ENCODE data around the gene ATL1. TPM values are rescaled to one million over a fixed set of nuclear protein-coding genes. Genes with fewer than 3 reads are reported as not detected.

Gene ATL1
- total RNA-seq, 1 donor from 2014 or later: 5.9 TPM

GRCh38 chr14:50599700-50600444 lies 39.9 kb downstream of the ATL1 start:
- intact Hi-C loops (cut with DNase I): loop anchor here (10.0 kb wide), 1 partner anchor 175 kb away; no protein-coding TSS in a partner anchor
- H3K36me3 ChIP-seq: no peaks in the 10 kb centered on the region
- DNase-seq (no peak), ATAC-seq (peak; percentile 68)
- no peaks in the 10 kb centered on the region for H3K4me1 ChIP-seq
- no peak overlapping the region for H3K27ac ChIP-seq
- no peak overlapping the region for H3K4me3 ChIP-seq
- TF ChIP-seq, protein P1, sequence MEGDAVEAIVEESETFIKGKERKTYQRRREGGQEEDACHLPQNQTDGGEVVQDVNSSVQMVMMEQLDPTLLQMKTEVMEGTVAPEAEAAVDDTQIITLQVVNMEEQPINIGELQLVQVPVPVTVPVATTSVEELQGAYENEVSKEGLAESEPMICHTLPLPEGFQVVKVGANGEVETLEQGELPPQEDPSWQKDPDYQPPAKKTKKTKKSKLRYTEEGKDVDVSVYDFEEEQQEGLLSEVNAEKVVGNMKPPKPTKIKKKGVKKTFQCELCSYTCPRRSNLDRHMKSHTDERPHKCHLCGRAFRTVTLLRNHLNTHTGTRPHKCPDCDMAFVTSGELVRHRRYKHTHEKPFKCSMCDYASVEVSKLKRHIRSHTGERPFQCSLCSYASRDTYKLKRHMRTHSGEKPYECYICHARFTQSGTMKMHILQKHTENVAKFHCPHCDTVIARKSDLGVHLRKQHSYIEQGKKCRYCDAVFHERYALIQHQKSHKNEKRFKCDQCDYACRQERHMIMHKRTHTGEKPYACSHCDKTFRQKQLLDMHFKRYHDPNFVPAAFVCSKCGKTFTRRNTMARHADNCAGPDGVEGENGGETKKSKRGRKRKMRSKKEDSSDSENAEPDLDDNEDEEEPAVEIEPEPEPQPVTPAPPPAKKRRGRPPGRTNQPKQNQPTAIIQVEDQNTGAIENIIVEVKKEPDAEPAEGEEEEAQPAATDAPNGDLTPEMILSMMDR (IDR thresholded peaks at IDR 0.05): peak; percentile 53
- no peaks in the 10 kb centered on the region for H3K27me3 ChIP-seq
- H3K9me3 ChIP-seq: no peaks in the 10 kb centered on the region

DNA sequence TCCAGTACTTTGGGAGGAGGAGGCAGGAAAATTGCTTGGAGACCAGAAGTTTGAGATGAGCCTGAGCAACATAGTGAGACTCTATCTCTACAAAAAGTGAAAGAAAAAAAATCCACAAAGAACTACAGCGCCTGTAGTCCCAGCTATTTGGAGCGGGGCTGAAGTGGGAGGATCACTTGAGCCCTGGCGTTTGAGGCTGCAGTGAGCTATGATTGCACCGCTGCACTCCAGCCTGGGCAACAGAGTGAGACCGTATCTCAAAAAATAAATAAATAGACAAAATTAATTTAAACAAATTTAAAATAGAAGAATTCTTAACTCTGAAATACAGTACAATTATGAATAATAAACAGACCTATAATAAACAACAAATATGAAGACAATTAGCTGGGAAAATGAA lies 40.9 kb downstream of the ATL1 start:
- Histone ChIP-seq H3K36me3 (no peaks in the 10 kb centered on the region), H3K9me3 (no peaks in the 10 kb centered on the region), H3K4me1 (no peaks in the 10 kb centered on the region), H3K27ac (no peak overlapping the region), H3K27me3 (no peaks in the 10 kb centered on the region), H3K4me3 (no peak overlapping the region)
- intact Hi-C loops (cut with DNase I): loop anchor here (10.0 kb wide), 1 partner anchor 174 kb away; no protein-coding TSS in a partner anchor
- no peak for DNase-seq
- TF ChIP-seq, protein P1 (IDR thresholded peaks at IDR 0.05): no peak
- ATAC-seq: peak; percentile 51

- DNase-seq (no peak), ATAC-seq (no peak)
- H3K27ac ChIP-seq: no peak overlapping the region
- no peaks in the 10 kb centered on the region for H3K36me3 ChIP-seq
- no peaks in the 10 kb centered on the region for H3K4me1 ChIP-seq
- no peak overlapping the region for H3K4me3 ChIP-seq
- TF ChIP-seq, protein P1 (IDR thresholded peaks at IDR 0.05): no peak
- H3K9me3 ChIP-seq: no peaks in the 10 kb centered on the region
- intact Hi-C loops (cut with DNase I): loop anchor here (10.0 kb wide), 1 partner anchor 173 kb away; no protein-coding TSS in a partner anchor
- no peaks in the 10 kb centered on the region for H3K27me3 ChIP-seq
Measured at GRCh38 chr14:50601394-50601793, 41.4 kb downstream of the ATL1 start.

DNA sequence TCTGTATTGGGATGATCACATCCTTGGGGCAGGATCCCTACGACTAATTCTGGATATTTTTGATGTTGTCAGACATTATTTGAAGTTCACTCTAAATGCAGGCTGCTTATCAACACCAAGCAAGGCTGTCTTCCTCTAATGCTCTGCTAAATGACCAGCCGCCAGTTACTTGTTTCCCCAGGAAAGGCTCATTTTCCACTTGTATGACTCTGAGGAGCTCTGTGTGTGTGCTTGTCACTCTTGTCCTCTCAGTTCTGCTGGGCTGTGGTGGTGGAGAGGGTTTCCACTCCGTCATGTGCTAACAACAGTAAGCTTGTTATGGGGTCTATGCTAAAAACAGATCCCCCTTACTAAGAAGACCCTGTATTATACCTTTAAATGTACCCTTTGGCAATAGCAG lies 42.1 kb downstream of the ATL1 start:
- Histone ChIP-seq H3K4me3 (no peak overlapping the region), H3K27me3 (no peaks in the 10 kb centered on the region), H3K27ac (no peak overlapping the region), H3K9me3 (no peaks in the 10 kb centered on the region), H3K36me3 (no peaks in the 10 kb centered on the region), H3K4me1 (no peaks in the 10 kb centered on the region)
- intact Hi-C loops (cut with DNase I): loop anchor here (10.0 kb wide), 1 partner anchor 173 kb away; no protein-coding TSS in a partner anchor
- TF ChIP-seq, protein P1 (IDR thresholded peaks at IDR 0.05): no peak
- DNase-seq: no peak
- no peak for ATAC-seq

- Histone ChIP-seq H3K27me3 (no peaks in the 10 kb centered on the region), H3K27ac (no peak overlapping the region), H3K4me3 (no peak overlapping the region), H3K9me3 (no peaks in the 10 kb centered on the region), H3K36me3 (no peaks in the 10 kb centered on the region), H3K4me1 (no peaks in the 10 kb centered on the region)
- ATAC-seq: no peak
- intact Hi-C loops (cut with DNase I): loop anchor here (10.0 kb wide), 1 partner anchor 171 kb away; no protein-coding TSS in a partner anchor
- DNase-seq: no peak
- TF ChIP-seq, protein P1 (IDR thresholded peaks at IDR 0.05): no peak
Measured at GRCh38 chr14:50603565-50603964, 43.6 kb downstream of the ATL1 start.

Measured in upper lobe of right lung (tissue), 1 donor.